ENCODE measurements around the gene DTYMK.

Gene DTYMK

GRCh38 chr2:241645915-241646645 lies 40.5 kb downstream of the DTYMK start:
- DNase-seq: no peak

- no peak for DNase-seq
These were observed 41.3 kb downstream of the DTYMK start for GRCh38 chr2:241645056-241645914.

- no peak for DNase-seq
These were observed 45.0 kb downstream of the DTYMK start for GRCh38 chr2:241641631-241642030.

- no peak for DNase-seq
These were observed 46.3 kb downstream of the DTYMK start for GRCh38 chr2:241640165-241640795.

GRCh38 chr2:241639385-241639784 lies 47.2 kb downstream of the DTYMK start:
- DNase-seq: no peak

- DNase-seq: no peak
These were observed 47.7 kb downstream of the DTYMK start for GRCh38 chr2:241638940-241639339.

- no peak for DNase-seq
These were observed 48.6 kb downstream of the DTYMK start for GRCh38 chr2:241637795-241638660.

GRCh38 chr2:241637018-241637794 lies 49.4 kb downstream of the DTYMK start, which contains the start of the genes ATG4B and THAP4:
Gene ATG4B, plus strand, starts transcription at chr2:241637693. Its CDS starts 22 bp downstream, at chr2:241637715.
Gene THAP4, minus strand, starts transcription at chr2:241637158. Its CDS starts 141 bp downstream, at chr2:241637017.
- peak; percentile 88 for DNase-seq

GRCh38 chr2:241636182-241637017 lies 50.2 kb downstream of the DTYMK start:
- DNase-seq: peak; percentile 47

GRCh38 chr2:241635756-241636155 lies 50.9 kb downstream of the DTYMK start:
- no peak for DNase-seq

GRCh38 chr2:241633561-241633960 lies 53.1 kb downstream of the DTYMK start:
- no peak for DNase-seq

- DNase-seq: no peak
These were observed 53.9 kb downstream of the DTYMK start for GRCh38 chr2:241632478-241633325.

- DNase-seq: no peak
These were observed 56.7 kb downstream of the DTYMK start for GRCh38 chr2:241629762-241630435.

- no peak for DNase-seq
These were observed 58.9 kb downstream of the DTYMK start for GRCh38 chr2:241627675-241628074.
